Measurements from ENCODE around the gene ARFGAP2. TPM values are rescaled to one million over a fixed set of nuclear protein-coding genes. Genes with fewer than 3 reads are reported as not detected.
"Not testable (repeated sequence)": the region's sequence is repeated elsewhere in the genome, so short reads cannot be mapped to it uniquely, and the experiment has no call there.

The ARFGAP2 gene
- polyA plus RNA-seq, 3 donors from 2014 or later = 103 to 137 (median 121) TPM

- no peaks in the 10 kb centered on the region for H3K9me3 Mint-ChIP-seq
- no peak for DNase-seq
- no peaks in the 10 kb centered on the region for H3K36me3 Mint-ChIP-seq
- no peak overlapping the region for H3K27ac Mint-ChIP-seq
- H3K4me1 Mint-ChIP-seq = no peaks in the 10 kb centered on the region
- H3K4me3 Mint-ChIP-seq = no peak overlapping the region
- peaks cover 1 to 3% (median 2%) of the 10 kb centered on the region in 3 donors for H3K27me3 Mint-ChIP-seq (ENCODE audit: low read depth in 3 of 3)
Measured at GRCh38 chr11:47204637-47204989, 27.9 kb upstream of the ARFGAP2 start.

GRCh38 chr11:47202576-47202975, 25.9 kb upstream of the ARFGAP2 start:
- Mint-ChIP-seq H3K36me3 (no peaks in the 10 kb centered on the region), H3K4me1 (no peaks in the 10 kb centered on the region), H3K9me3 (no peaks in the 10 kb centered on the region), H3K27me3 (ENCODE audit: low read depth in 3 of 3) (peaks cover 0 to 3% (median 1%) of the 10 kb centered on the region in 3 donors), H3K4me3 (no peak overlapping the region), H3K27ac (no peak overlapping the region)
- no peak for DNase-seq

GRCh38 chr11:47201015-47201414, 24.3 kb upstream of the ARFGAP2 start:
- no peak overlapping the region for H3K27ac Mint-ChIP-seq
- no peak for DNase-seq
- H3K4me3 Mint-ChIP-seq = no peak overlapping the region

GRCh38 chr11:47198161-47198560, 21.5 kb upstream of the ARFGAP2 start:
- not testable (repeated sequence) for H3K4me1 Mint-ChIP-seq; H3K9me3 Mint-ChIP-seq; H3K4me3 Mint-ChIP-seq; H3K36me3 Mint-ChIP-seq; DNase-seq; H3K27me3 Mint-ChIP-seq (ENCODE audit: low read depth in 3 of 3); H3K27ac Mint-ChIP-seq

More at GRCh38 chr11:47201015-47201414, 24.3 kb upstream of the ARFGAP2 start:
- peaks cover 0 to 3% (median 3%) of the 10 kb centered on the region in 3 donors for H3K27me3 Mint-ChIP-seq (ENCODE audit: low read depth in 3 of 3)
- no peaks in the 10 kb centered on the region for H3K9me3 Mint-ChIP-seq
- H3K4me1 Mint-ChIP-seq = no peaks in the 10 kb centered on the region
- H3K36me3 Mint-ChIP-seq = no peaks in the 10 kb centered on the region

- no peak for DNase-seq
- no peak overlapping the region for H3K4me3 Mint-ChIP-seq
- H3K27ac Mint-ChIP-seq = no peak overlapping the region
- peaks cover under 1 to 2% of the 10 kb centered on the region in 2 donors for H3K4me1 Mint-ChIP-seq
- no peaks in the 10 kb centered on the region for H3K36me3 Mint-ChIP-seq
- peaks cover 0 to 1% (median 0%) of the 10 kb centered on the region in 6 donors for H3K9me3 Mint-ChIP-seq
- peaks cover 8 to 24% (median 9%) of the 10 kb centered on the region in 3 donors for H3K27me3 Mint-ChIP-seq (ENCODE audit: low read depth in 3 of 3)
Measured at GRCh38 chr11:47192111-47192510, 15.4 kb upstream of the ARFGAP2 start.

- not testable (repeated sequence) for H3K36me3 Mint-ChIP-seq, H3K4me1 Mint-ChIP-seq, H3K4me3 Mint-ChIP-seq, DNase-seq, H3K9me3 Mint-ChIP-seq, H3K27ac Mint-ChIP-seq
- peaks cover 9 to 24% (median 10%) of the 10 kb centered on the region in 3 donors for H3K27me3 Mint-ChIP-seq (ENCODE audit: low read depth in 3 of 3)
Measured at GRCh38 chr11:47191137-47191536, 14.5 kb upstream of the ARFGAP2 start.

GRCh38 chr11:47189100-47189834, 12.6 kb upstream of the ARFGAP2 start:
- no peak overlapping the region for H3K4me3 Mint-ChIP-seq
- no peaks in the 10 kb centered on the region for H3K36me3 Mint-ChIP-seq
- H3K9me3 Mint-ChIP-seq = peaks cover 0 to 1% (median 0%) of the 10 kb centered on the region in 6 donors
- no peak overlapping the region for H3K27ac Mint-ChIP-seq
- H3K27me3 Mint-ChIP-seq (ENCODE audit: low read depth in 3 of 3) = peaks cover 10 to 21% (median 15%) of the 10 kb centered on the region in 3 donors
- no peak for DNase-seq
- peaks cover 7 to 10% of the 10 kb centered on the region in 2 donors for H3K4me1 Mint-ChIP-seq

GRCh38 chr11:47188259-47188658, 11.6 kb upstream of the ARFGAP2 start:
- peaks cover 10 to 20% (median 17%) of the 10 kb centered on the region in 3 donors for H3K27me3 Mint-ChIP-seq (ENCODE audit: low read depth in 3 of 3)
- H3K4me3 Mint-ChIP-seq = no peak overlapping the region
- no peaks in the 10 kb centered on the region for H3K36me3 Mint-ChIP-seq
- peaks cover 0 to 1% (median 0%) of the 10 kb centered on the region in 6 donors for H3K9me3 Mint-ChIP-seq
- no peak for DNase-seq
- H3K4me1 Mint-ChIP-seq = peaks cover 7 to 10% of the 10 kb centered on the region in 2 donors
- no peak overlapping the region for H3K27ac Mint-ChIP-seq

GRCh38 chr11:47187723-47188122, 11.0 kb upstream of the ARFGAP2 start:
- no peak overlapping the region for H3K27ac Mint-ChIP-seq
- peaks cover 10 to 19% (median 17%) of the 10 kb centered on the region in 3 donors for H3K27me3 Mint-ChIP-seq (ENCODE audit: low read depth in 3 of 3)
- no peaks in the 10 kb centered on the region for H3K36me3 Mint-ChIP-seq
- peak overlapping the region in 3 of 5 donors; percentile 21 to 41 (median 27) for H3K4me3 Mint-ChIP-seq
- peaks cover 7 to 10% of the 10 kb centered on the region in 2 donors for H3K4me1 Mint-ChIP-seq
- no peak for DNase-seq
- peaks cover 0 to 1% (median 0%) of the 10 kb centered on the region in 6 donors for H3K9me3 Mint-ChIP-seq

GRCh38 chr11:47186700-47187695, 10.3 kb upstream of the ARFGAP2 start:
- Mint-ChIP-seq H3K36me3 (no peaks in the 10 kb centered on the region), H3K9me3 (peaks cover 0 to 1% (median 0%) of the 10 kb centered on the region in 6 donors), H3K27ac (peak overlapping the region in 1 of 6 donors; percentile 28), H3K4me1 (peaks cover 7 to 10% of the 10 kb centered on the region in 2 donors), H3K27me3 (ENCODE audit: low read depth in 3 of 3) (peaks cover 10 to 19% (median 16%) of the 10 kb centered on the region in 3 donors), H3K4me3 (peak overlapping the region; percentile 68 to 81 (median 77))
- DNase-seq = peak in 1 of 3 donors; percentile 17

- peak in 2 of 3 donors; percentile 39 to 42 for DNase-seq
- Mint-ChIP-seq H3K27me3 (ENCODE audit: low read depth in 3 of 3) (peaks cover 7 to 19% (median 16%) of the 10 kb centered on the region in 3 donors), H3K36me3 (no peaks in the 10 kb centered on the region), H3K27ac (peak within 1 kb of the TSS in 1 of 6 donors; percentile 28), H3K9me3 (no peaks in the 10 kb centered on the region), H3K4me1 (peaks cover 7 to 10% of the 10 kb centered on the region in 2 donors), H3K4me3 (peak within 1 kb of the TSS; percentile 68 to 81 (median 77))
Measured at GRCh38 chr11:47186076-47186699, 9.5 kb upstream of the ARFGAP2 start, which contains the start of gene PACSIN3. Gene PACSIN3 (minus strand): TSS chr11:47186434. CDS start chr11:47182727, 3,707 bp downstream.

- Mint-ChIP-seq H3K27me3 (ENCODE audit: low read depth in 3 of 3) (peaks cover 9 to 18% (median 12%) of the 10 kb centered on the region in 3 donors), H3K9me3 (no peaks in the 10 kb centered on the region), H3K27ac (no peak overlapping the region), H3K4me3 (peak overlapping the region in 2 of 5 donors; percentile 20 to 38), H3K36me3 (no peaks in the 10 kb centered on the region), H3K4me1 (peaks cover 7 to 10% of the 10 kb centered on the region in 2 donors)
- no peak for DNase-seq
Measured at GRCh38 chr11:47185305-47186075, 8.8 kb upstream of the ARFGAP2 start.

Measured in immature natural killer cell (primary cell).